Measurements from ENCODE around the gene FBXO3.
"Not testable (repeated sequence)": the region's sequence is repeated elsewhere in the genome, so short reads cannot be mapped to it uniquely, and the experiment has no call there.

Gene FBXO3

DNA sequence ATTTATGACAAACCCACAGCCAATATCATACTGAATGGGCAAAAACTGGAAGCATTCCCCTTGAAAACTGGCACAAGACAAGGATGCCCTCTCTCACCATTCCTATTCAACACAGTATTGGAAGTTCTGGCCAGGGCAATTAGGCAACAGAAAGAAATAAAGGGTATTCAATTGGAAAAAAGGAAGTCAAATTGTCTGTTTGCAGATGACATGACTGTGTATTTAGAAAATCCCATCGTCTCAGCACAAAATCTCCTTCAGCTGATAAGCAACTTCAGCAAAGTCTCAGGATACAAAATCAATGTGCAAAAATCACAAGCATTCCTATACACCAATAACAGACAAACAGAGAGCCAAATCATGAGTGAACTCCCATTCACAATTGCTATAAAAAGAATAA, 46.8 kb downstream of the FBXO3 start:
- DNase-seq (ENCODE audit: low read depth, low spot score), result not testable (repeated sequence)

DNA sequence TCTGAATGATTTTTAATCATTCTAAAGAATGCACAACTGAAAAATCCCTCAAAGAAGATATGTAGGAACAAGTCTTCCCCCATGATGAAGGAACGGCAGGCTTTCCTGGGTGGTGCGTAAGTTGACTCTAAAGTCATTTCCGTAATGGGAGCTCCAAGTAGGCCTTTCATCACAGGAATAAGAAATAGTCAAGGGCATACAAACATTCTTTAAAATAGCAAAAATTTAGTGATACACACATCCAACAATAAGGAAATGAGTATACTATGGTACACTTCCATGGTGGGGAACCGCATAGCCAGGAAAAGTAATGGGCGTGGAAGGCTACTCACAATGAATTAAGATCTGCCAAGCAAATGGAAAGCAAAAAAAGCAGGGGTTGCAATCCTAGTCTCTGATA, 48.8 kb downstream of the FBXO3 start:
- DNase-seq (ENCODE audit: low read depth, low spot score), result no peak

DNA sequence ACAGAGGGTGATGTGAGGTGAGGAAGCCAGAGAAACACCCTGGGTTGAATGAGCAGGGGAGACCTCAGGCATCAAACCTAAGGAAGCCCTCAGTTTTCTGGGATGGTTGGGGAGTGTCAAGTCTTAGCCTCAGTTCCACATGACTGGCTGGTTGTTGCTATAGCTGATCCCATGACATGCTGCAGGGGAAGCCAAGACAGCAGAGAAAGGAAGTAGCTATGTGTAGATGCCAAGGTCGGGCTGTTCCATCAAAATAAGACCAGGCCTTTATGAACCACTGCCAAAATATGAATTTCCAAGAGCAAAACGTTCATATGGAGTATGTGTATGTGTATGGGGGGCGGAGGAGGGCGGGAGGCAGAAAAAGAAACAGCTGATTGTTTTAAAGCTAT, 49.7 kb downstream of the FBXO3 start:
- DNase-seq (ENCODE audit: low read depth, low spot score), result no peak

DNA sequence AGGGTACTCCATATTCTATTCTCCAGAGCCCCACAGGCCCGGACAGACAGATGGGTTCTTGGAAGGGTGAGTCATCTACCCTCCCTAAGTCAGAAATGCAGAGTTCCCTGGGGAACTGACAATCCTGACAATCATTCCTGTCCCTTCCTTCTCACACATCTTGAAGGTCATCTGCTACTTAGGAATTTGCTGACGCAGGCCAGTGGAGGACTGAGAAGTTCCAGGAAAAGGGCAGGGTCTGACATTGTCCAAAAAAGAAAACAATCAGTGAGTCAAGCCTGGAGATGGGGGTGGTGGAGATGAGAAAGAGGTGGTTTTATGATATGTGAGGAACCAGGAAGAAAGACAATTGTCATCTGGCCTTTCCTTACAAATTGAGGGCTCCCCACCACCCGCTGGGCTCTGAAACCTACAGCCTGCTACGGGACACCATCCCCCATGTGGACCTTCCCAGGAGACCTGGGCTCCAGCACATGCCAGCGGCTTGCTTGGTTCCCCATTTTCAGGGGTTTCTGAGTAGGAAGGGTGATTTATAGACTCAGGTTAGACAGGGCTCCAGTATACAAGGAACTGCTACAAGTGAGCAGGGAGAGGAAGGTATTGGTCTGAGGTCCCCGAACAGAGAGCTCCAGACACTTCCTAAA, 51.0 kb downstream of the FBXO3 start:
- peak; percentile 61 for DNase-seq (ENCODE audit: low read depth, low spot score)

DNA sequence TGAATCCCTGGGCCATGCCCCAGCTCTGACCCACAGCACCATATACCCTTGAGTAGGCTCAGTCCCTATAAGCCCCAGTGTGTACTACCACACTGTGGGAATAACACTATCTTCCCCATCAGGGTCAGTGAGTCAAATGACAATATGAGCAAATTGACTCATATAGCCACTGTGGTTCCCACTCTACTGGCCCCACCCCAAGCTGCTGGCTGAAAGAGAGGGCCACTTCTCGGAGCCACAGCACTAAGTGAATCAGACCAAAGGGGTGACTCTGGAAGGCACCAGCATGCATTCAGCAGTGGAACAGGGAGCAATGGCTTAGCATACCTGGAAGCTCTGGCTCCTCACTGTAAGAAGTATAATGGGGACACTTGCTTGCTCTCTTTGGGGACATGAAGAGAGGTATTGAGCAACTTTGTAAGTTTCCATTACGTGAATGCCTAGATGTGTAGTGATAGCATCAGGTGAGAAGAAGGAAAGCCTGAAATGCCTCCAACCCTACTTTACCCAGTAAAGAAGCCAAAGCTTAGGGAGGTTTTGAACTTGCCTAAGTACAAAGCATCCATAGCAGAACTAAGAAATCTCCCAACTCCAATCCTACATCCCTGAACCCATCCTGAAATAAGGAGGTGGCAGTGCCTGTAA, 51.6 kb downstream of the FBXO3 start:
- DNase-seq (ENCODE audit: low read depth, low spot score), result no peak

DNA sequence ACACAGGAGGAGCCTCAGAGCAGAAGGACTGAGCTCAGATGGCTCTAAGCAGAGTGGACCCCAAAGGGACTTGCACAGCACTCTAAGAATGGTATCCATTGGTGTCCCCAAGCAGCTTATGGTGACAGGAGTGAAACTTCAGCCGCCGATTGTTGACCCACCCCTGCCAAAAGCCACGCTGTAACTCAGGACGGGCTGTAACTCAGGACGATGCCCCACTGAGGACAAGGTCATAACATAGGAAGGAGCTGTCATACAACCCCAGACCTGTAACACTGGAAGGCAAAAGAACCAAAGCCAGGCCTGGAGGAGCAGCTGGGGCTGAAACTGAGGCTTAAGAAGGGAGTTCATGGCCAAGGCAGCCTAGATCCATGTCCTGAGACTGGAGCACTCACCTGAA, 52.3 kb downstream of the FBXO3 start:
- DNase-seq (ENCODE audit: low read depth, low spot score), result no peak

DNA sequence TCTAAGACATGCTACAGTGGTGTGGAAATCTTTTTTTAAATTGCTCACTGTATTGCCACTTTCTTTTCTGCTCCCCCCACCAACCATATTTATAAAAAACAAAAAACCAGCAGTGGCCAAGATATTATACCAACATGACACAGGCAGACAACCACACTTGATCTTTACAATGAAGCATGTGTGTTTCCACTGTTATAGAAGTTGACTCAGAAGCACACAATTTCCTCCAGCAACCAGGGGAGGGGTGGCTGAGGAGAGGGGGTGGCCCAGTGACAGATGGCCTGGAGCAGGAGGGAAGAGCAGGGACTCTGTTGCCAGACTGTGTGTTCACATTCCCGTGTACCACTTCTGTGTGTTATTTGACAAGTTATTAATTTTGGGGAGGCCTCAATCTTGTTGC, 52.9 kb downstream of the FBXO3 start:
- no peak for DNase-seq (ENCODE audit: low read depth, low spot score)

DNA sequence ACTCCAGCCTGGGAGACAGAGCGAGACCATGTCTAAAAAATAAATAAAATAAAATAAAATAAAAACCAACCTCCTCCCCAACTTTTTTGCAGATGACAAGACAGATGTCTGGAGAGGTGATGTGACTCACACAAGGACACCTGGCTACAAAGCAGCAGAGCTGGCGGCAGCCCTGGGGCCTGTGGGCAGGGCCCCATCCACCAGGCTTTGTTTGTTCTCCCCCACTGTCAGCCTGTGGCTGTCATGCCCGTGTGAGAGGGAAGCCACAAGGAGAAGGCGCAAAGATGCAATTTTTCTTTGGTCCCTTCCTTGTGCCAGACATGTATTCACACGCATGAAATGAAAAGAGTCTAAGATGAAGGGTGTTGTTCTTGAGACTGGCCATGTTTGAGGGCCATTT, 54.7 kb downstream of the FBXO3 start:
- DNase-seq (ENCODE audit: low read depth, low spot score), result no peak

DNA sequence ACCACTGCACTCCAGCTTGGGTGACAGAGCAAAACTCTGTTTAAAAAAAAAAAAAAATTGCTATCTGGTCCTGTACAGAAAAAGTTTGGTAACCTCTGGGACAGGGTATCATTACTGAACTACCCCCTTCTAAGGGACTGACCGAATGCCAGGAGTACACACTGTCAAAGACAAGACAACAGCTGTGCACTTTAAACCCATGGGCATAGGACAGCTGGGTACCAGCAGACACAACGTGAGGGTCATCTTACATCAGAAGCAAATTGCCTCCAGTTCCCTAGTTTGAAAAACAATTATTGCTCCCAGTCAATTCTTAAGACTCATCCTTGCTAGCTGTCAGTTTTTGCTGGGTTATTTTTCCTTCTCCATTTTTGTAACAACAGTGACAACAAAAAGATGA, 55.9 kb downstream of the FBXO3 start:
- DNase-seq (ENCODE audit: low read depth, low spot score), result no peak

DNA sequence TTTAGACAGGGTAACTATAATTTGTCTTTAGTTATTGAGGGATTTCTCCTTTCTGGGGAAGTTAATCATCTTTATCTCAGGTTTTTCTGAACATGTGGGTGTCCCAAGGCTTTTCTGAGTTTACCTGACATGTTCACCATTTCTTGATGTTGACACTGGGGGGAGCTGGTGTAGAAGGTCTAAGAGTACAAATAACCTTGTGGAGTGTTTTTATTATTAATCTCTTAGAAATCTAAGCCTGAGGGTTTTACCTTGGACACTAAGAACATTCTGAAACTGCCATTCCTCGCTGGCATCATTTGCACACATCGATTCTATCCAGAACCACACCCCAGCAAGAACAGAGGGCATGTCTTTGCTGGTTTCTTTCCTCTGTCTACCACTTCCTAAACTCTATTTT, 58.1 kb downstream of the FBXO3 start:
- no peak for DNase-seq (ENCODE audit: low read depth, low spot score)

DNA sequence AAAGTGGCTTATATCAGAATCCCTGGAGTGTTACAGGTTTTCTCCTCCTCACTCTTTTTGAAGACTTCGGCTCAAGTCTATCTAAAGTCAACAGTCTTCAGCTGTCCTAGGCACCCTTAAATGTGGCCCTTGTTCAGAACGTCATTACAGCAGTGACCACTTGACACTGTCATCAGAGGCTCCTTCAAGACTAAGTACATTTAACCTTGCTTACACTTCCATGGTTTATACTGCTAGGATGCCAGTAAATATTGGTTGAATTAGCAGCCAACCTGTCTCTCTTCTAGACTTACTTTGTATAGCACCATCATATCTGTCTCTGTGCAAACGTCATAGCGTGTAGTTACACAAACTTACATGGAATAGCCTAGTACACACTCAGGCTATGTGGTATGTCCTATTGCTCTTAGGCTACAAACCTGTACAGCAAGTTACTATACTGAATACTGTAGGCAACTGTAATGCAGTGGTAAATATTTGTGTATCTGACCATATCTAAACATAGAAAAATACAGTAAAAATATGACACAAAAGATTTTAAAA, 60.4 kb downstream of the FBXO3 start:
- no peak for DNase-seq (ENCODE audit: low read depth, low spot score)

DNA sequence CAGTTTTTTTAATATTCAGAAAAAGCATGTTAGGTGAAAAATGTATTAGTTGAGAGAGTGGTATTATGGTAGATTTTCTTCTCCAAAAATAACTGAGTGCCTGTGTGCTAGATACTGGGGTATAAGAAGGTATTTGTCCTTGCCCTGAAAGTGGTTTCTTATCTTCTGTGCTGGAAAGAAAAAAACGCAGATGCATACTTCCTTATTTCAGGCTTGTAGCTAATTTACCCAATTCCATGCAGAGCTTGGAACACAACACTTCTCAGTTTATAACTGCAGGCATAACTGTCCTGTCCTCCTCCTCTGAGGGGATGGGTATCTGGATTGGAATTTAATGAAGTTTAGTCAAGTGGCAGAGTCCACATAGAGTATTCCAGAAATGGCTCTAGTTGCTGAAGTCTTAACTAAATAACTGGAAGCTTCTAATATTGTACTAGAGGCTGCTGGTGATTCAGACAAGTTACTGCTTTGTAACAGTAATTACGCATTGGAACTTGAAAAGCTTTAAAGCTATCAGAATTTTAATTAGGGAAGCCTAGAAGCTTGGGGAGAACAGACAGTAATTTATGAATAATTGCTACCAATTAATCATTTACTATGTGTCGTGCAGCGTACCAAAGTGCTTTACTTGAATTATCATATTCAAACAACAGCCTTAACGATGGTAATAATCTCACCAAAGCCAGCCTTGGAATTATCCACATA, 61.0 kb downstream of the FBXO3 start:
- DNase-seq (ENCODE audit: low read depth, low spot score), result no peak

DNA sequence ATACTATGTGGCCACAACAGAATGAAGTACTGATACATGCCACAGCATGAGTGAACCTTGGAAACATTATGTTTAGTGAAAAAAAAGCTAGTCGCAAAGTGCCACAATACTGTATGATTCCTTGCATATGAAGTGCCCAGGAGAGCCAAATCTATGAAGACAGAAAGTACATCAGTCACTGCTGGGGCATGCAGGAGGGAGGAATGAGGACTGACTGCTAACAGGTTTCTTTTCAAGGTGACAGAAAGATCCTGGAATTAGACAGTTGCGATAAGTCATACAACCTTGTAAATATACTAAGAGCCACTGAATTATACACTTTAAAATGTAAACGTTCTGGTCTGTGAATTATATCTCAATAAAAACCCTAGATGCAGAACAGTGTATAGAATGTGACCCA, 61.9 kb downstream of the FBXO3 start:
- no peak for DNase-seq (ENCODE audit: low read depth, low spot score)

DNA sequence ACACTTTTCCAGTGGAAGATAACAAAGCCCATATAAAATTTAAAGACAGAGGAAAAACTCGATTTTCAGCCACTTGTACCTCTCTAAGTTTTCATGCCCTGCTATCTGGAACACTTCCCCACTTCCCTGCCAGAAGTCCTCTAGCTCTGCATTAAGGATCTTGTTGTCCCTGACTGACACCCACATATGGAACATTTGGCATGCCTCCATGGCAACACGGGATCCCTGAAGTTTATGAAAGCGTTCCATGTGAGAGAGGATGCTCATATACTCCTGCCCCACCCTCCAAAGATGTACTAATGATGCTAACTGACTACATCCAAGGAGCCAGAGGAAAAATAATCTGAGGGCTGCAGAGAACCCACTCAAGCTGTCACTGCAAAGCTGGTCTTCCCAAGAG, 64.9 kb downstream of the FBXO3 start:
- no peak for DNase-seq (ENCODE audit: low read depth, low spot score)

DNA sequence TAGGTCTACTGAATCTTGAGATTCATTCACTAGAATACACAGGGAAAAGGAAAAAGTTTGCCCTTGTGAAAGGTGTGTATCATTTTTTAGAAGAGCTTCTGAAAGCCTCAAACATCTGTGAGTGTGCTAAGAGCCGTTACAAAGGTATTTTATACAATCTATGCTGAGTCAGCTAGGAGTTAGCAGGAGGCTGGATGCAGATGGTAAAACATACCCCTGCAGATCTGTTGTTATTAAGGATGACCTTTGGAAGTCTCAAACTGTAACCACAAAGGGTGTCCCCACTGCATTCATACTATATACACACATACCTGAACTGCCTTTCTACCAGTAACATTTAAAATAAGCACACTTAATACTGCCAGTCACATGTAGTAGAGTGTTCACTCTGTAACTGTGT, 65.3 kb downstream of the FBXO3 start:
- no peak for DNase-seq (ENCODE audit: low read depth, low spot score)

DNA sequence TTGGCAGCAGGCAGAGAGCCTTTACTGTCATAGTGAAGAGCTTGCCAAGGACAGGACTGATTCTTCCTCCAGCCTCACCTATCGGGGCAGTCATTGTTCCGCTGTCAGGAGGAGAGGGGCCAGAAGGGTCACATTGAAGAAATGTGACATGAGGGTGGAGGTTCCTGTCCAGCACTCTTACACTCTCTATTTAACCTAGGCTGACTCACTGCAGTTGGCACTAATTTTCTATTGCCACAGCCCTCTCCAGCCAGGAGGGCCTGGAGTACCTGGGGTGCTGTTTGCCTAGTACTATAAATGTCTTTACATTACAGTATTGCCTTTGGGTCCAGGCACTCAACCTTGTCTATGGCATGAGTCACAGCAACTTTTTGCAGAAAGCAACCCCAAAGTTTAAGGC, 66.5 kb downstream of the FBXO3 start:
- not testable (repeated sequence) for DNase-seq (ENCODE audit: low read depth, low spot score)

DNA sequence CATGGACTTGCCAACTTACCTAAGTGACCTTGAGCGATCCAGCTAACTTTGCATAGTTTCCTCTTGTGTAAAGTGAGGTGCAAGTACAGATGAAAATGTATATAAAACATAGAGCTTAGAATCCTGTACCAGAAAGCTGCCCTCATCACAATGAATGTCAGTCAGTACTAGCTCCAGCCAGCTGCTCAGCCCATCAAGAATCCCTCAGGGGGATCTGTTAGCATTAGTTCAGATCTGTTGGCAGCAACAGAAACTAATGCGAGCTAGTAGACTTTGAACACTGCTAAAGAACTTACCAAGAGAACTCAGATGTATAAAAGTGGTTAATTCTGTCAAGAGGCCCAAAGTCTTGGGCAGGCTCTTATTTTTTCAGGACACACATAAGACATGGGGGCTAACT, 67.4 kb downstream of the FBXO3 start:
- DNase-seq (ENCODE audit: low read depth, low spot score), result no peak

DNA sequence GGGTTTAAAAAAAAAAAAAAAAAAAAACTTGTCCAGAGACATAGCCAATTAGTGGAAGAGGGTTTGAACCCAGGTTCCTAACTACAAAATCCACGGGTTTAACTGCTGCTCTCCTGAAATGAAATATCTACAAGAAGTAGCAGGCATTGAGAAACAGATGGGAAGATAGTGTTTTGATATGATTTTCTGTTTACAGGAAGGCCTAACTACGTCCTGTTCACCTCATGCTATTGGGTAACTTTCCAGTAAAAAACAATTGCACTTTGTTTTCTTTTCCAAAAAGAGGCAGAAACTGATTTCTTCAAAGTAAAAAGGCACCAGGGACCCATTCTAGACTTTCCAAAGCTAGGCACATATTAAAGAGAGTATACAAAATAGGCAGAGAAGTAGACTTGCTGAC, 67.8 kb downstream of the FBXO3 start:
- no peak for DNase-seq (ENCODE audit: low read depth, low spot score)

DNA sequence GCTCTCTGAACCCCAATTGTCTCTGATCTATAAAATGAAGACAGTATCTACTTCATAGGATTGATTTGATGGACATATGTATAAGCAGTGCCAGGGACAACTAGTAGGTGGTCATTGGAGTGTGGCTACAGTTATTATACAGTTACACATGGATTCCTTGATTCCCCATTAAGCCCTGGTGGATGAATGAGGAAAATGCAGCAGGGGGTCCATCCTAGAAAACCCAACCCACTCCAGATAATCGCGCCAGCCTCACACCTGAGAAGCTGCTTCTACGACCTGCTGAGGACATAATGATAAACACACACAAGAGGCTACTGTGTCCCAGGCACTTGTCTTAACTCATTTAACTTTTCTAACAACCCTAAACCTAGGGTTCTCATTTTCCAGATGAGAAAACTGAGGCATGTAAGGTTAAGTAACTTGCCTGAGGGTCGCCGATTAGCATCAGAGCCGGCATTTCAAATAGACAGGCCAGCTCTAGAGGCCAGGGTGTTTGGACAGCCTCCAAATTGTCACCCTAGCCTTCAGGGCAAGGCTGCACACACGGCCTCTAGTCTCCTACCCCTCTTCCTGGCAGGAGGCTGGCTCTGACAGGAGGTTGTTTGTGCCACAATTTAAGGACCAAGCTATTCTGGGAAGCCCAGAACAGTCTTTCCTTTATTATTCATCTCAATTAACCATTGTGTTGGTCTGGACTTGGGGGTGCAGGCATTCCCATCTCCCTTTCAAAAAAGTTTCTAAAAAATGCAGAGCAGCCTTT, 69.9 kb downstream of the FBXO3 start:
- DNase-seq (ENCODE audit: low read depth, low spot score), result no peak

DNA sequence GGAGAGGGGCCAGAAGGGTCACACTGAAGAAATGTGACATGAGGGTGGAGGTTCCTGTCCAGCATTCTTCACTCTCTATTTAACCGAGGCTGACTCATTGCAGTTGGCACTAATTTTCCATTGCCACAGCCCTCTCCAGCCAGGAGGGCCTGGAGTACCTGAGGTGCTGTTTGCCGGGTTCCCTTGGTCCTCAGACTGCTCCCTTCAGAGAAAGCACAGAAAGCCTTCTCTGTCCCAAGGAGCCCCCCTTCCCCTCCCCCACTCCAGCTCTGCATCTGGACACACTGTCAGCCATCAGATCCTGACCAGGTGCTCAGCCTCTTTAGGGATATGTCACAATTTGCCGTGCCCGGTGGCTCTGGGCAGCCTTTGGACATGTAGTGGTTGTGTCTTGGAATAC, 70.5 kb downstream of the FBXO3 start:
- no peak for DNase-seq (ENCODE audit: low read depth, low spot score)

DNA sequence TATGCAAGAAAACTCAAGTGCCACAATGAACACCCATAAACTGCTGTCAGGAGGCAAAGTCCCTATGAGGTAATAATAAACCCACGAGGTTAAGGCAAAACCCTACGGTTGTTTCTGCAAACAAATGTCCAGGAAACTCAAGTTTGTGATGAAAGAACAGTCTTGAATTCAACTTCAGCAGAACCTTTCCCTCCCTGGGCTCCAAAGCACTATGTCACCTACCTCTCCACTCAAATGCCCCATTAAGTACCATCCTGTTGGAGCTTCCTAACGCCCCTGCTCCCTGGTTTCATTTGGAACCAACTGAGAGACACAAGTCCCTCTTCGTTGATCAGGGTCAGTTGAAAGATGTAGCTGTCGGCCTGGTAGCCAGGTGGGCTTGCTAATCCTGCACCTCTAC, 71.1 kb downstream of the FBXO3 start:
- DNase-seq (ENCODE audit: low read depth, low spot score), result no peak

All from smooth muscle cell of the brain vasculature (primary cell).